Ishikawa (cell line): ENCODE results near the gene SAMD8.

Source experiments
- EGR1 ChIP-seq: IDR thresholded peaks from 2 replicates; pipeline ENCODE4 v1.6.1; 2012
- EP300 ChIP-seq: IDR thresholded peaks from 2 replicates; pipeline ENCODE4 v1.6.1; 2012; ENCODE audit warnings: borderline replicate concordance
- MAX ChIP-seq: IDR thresholded peaks from 2 replicates; pipeline ENCODE4 v1.6.1; 2012
- RAD21 ChIP-seq: IDR thresholded peaks from 2 replicates; pipeline ENCODE4 v1.6.1; 2012; ENCODE audit warnings: low read depth
- TEAD4 ChIP-seq: IDR thresholded peaks from 2 replicates; pipeline ENCODE4 v1.6.1; 2012
- YY1 ChIP-seq: IDR thresholded peaks from 2 replicates; pipeline ENCODE4 v1.6.1; 2012; ENCODE audit warnings: low read depth

- no peak for TF ChIP-seq MAX
- no peak for TF ChIP-seq EP300
- no peak for TF ChIP-seq TEAD4
- TF ChIP-seq EGR1: no peak
- no peak for TF ChIP-seq RAD21
- no peak for TF ChIP-seq YY1
Observed at GRCh38 chr10:75095631-75096030, 15.8 kb upstream of the SAMD8 start.
